D341Med (cell line): ENCODE measurements around the gene POLR3E.
"Not testable (repeated sequence)": the region's sequence is repeated elsewhere in the genome, so short reads cannot be mapped to it uniquely, and the experiment has no call there.

Source experiments
- DNase-seq: peaks from one replicate; pipeline ENCODE4 v3.0.0; 2012; ENCODE audit warnings: low spot score

The POLR3E gene

GRCh38 chr16:22366371-22366770, 69.2 kb downstream of the POLR3E start:
- DNase-seq = no peak

GRCh38 chr16:22366889-22367288, 69.7 kb downstream of the POLR3E start:
- no peak for DNase-seq

GRCh38 chr16:22368200-22368826, 71.1 kb downstream of the POLR3E start:
- DNase-seq = not testable (repeated sequence)

- DNase-seq = no peak
Observed at GRCh38 chr16:22369221-22369811, 72.1 kb downstream of the POLR3E start.

GRCh38 chr16:22370038-22370820, 73.0 kb downstream of the POLR3E start:
- DNase-seq = no peak

- DNase-seq = no peak
Observed at GRCh38 chr16:22372882-22373661, 75.9 kb downstream of the POLR3E start.

- DNase-seq = peak; percentile 78
Observed at GRCh38 chr16:22373662-22374310, 76.6 kb downstream of the POLR3E start.

GRCh38 chr16:22374311-22375116, 77.3 kb downstream of the POLR3E start, which contains the start of gene CDR2:
Gene CDR2 (minus strand): TSS chr16:22374619. CDS start chr16:22374309, 310 bp downstream.
- peak; percentile 99 for DNase-seq

GRCh38 chr16:22375117-22375962, 78.1 kb downstream of the POLR3E start:
- no peak for DNase-seq

GRCh38 chr16:22375963-22376640, 78.9 kb downstream of the POLR3E start:
- no peak for DNase-seq

GRCh38 chr16:22379656-22380055, 82.4 kb downstream of the POLR3E start:
- DNase-seq = no peak

GRCh38 chr16:22380529-22380928, 83.3 kb downstream of the POLR3E start:
- DNase-seq = no peak

GRCh38 chr16:22381392-22381791, 84.2 kb downstream of the POLR3E start:
- DNase-seq = no peak

GRCh38 chr16:22383827-22384226, 86.6 kb downstream of the POLR3E start:
- DNase-seq = no peak
